Stimulated activated CD4-positive, alpha-beta T cell treated with anti-CD3 and anti-CD28 coated beads, Interleukin-12 subunit alpha, Interleukin-12 subunit beta, amount 100 ng/mL, for 48 hours (primary cell): ENCODE results near the gene HSPB8.

Experiments used
- DNase-seq, 3 donors: peaks; one replicate each; pipeline ENCODE4 v3.0.0-alpha.2; 2020; ENCODE audit warnings: low read depth in 2 of 3, low spot score in 1 of 3

The HSPB8 gene

GRCh38 chr12:119178544-119179334 is at the start of gene HSPB8:
TSS of gene HSPB8 (plus strand) at chr12:119178931. CDS start at chr12:119179313, 382 bp downstream.
- no peak for DNase-seq

- no peak for DNase-seq
Observed at GRCh38 chr12:119129827-119130434, 48.8 kb upstream of the HSPB8 start.

- no peak for DNase-seq
Observed at GRCh38 chr12:119130523-119130922, 48.2 kb upstream of the HSPB8 start.

GRCh38 chr12:119134284-119135072 is 44.3 kb upstream of the HSPB8 start:
- no peak for DNase-seq

- DNase-seq: no peak
Observed at GRCh38 chr12:119136811-119137410, 41.8 kb upstream of the HSPB8 start.

GRCh38 chr12:119139448-119139847 is 39.3 kb upstream of the HSPB8 start:
- DNase-seq: no peak

- DNase-seq: no peak
Observed at GRCh38 chr12:119145367-119145766, 33.4 kb upstream of the HSPB8 start.

- no peak for DNase-seq
Observed at GRCh38 chr12:119147847-119148448, 30.8 kb upstream of the HSPB8 start.

- no peak for DNase-seq
Observed at GRCh38 chr12:119149270-119149669, 29.5 kb upstream of the HSPB8 start.

DNA sequence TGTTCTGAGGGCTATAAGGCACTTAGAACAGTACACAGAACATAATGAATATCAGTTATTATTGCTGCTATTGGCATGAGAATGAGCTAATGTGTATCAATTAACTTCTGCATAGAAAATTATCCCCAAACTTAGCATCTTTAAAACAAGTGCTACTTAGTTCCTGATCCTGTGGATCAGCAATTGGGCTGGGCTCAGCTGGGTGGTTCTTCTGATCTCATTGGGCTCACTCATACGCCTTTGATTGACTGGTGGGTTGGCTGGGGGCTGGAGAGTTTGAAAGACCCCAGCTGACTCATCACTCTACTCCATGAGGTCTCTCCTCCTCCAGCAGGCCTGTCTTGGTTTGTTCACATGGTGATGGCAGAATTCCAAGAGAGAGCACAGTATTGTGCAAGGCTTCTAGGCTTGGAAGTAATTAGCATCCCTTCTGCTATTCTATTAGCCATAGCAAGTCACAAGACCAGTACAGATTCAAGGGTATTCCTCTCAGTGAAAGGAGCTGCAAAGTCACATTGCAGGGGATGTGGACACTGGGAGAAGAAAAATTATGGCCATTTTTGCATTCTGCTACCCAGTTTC is 27.2 kb upstream of the HSPB8 start:
- no peak for DNase-seq

DNA sequence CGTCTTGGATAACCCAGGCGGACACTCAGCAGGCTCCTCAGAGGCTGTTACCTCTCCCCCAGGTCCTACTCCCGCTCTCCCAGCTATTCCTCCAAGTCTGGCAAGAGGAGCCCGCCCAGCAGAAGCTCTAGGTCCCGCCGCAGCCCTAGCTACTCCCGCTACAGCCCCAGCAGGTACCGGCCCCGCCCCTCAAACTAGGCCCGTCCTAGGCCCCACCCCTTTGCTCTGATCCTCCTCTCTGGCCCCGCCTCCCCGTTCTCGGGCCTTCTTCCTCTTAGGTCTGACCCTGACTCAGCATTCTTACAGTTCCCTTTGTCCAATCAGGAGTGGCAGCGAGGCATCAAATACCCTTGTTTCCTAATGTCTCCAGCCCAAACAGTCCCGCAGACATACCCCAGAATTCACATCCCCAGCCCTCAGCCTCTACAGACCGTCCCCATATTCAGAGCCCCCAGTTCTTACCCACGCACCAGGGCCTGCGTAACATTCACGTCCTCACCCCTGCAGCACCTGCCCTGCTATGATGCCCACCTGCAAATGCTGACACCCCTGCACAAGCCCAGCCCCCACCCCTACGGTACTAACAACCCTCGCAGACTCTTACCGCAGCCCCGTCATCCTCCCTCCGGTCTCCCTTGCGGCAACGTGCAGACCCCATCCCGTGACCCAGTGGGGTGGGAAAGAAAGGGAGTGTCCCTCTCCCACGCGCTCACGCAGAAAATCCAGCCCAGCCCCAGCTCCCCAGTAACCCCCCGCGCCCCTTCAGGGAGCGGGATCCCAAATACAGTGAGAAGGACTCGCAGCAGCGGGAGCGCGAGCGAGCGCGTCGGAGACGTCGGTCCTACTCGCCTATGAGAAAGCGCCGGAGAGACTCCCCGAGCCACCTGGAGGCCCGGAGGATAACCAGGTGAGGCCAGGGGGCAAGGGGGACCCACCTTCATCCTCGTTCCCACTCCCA is 25.0 kb upstream of the HSPB8 start:
- DNase-seq: no peak

- DNase-seq: no peak
Observed at GRCh38 chr12:119154435-119154818, 24.3 kb upstream of the HSPB8 start.

GRCh38 chr12:119156401-119157044 is 22.2 kb upstream of the HSPB8 start:
- DNase-seq: no peak

- no peak for DNase-seq
Observed at GRCh38 chr12:119157528-119157927, 21.2 kb upstream of the HSPB8 start.

DNA sequence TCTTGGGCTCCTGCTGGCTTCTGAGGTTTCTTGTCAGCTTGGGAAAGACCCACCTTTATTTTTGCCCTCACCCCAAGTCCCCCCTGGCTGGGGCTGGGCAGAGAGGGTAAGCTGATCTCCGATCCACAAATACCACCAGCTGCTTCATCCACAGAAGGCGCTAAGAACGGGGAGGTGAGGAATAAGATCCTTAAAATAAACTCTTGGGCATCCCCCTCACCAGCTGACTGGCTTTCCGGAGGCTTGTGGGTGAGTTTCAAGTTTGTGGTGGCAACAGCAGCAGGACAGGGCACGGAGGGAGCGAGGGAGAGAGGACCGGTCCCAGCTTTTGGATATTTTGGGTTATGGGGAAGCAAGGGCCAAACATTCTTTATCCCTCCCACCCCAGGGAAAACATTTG is 20.8 kb upstream of the HSPB8 start:
- DNase-seq: no peak

DNA sequence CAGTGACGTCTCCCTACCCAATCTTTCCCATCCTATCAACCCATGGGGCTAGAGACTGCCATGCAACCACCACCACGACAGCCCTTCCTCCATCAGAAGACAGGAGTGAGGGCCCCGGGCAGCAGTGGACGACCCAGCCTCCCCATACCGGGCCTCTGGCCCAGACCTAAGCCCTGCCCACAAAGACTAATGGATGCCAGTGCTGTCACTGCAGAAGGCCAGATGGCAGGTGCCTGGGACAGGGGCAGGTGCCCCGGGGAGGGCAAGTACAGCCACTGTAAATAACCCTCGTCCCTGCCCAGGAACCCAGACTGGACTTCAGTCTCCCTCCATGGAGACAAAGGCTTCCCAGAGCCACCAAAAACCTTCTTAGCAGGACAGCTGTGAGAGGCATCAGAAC is 20.3 kb upstream of the HSPB8 start:
- DNase-seq: no peak

DNA sequence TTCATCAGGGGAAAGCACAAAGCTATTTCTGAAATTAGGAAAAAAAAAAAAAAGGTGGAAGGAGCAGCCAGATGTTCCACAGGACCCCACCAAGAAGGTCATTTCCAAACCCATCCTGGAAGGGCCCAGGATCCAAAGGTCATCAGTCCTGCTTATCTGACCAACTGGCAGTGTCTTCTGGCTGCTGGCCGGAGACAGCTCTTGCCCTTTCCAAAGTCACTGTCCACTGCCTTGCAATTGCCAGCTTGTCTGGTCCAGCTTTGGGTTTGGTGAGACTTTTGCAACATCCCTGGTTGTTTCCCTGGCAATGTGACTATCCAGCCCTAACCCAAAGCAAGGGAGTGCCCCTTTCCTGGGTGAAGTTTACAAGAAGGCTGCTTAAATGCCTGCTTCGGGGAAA is 18.9 kb upstream of the HSPB8 start:
- DNase-seq: no peak

DNA sequence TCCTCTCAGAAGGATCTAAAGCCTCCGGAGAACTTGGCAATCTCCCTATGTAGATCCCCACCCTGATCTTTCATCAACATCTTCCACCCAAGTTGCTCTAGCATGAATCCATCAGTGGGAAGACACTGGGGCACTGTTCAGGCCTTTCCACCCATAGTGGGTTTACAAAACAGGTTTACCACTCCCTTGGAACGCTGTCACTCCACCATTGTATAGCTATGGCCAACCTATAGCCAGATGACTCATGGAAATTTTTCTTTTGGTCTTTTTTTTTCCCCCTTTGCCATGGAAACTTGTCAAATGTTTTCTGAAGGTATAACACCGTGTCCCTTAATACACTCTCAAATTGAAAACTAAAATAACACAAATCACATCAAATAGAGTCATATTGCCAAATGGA is 10.8 kb upstream of the HSPB8 start:
- no peak for DNase-seq

GRCh38 chr12:119168721-119169120 is 10.0 kb upstream of the HSPB8 start:
- no peak for DNase-seq
